ENCODE data around the gene YPEL3. TPM values are rescaled to one million over a fixed set of nuclear protein-coding genes. Genes with fewer than 3 reads are reported as not detected.
A peak's percentile ranks its signal among the peaks of the same experiment; 100 is the strongest.

Gene YPEL3
- total RNA-seq, 1 experiment from 2014 or later = 52.7 TPM

DNA sequence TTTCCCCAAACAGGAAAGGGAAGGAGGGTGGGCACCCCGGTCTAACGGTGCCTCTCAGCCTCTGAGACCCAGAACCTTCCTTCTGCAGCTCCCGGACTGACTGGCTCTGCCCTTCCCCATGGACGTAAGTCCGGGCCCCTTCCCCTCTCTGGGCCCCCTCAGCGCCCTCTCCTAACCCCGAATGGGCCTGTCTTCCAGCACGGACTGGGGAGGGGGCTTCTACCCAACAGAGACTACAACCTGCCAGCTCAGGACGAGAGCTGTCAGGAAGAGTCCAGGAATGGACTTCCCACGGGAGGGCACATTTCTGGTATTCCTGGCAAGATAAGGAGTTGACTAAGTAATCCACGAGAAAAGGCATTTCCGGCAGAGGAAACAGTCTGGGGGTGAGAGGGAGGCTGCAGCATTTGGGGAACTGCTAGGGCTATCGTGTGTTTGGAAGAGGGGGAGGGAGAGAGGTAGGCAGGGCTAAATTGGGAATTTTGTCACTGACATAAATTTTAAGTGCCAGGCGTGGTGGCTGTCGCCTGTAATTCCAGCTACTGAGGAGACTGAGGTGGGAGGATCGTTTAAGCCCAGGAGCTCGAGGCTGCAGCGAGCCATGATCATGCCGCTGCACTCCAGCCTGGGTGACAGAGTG lies 42.5 kb downstream of the YPEL3 start:
- H3K4me3 Mint-ChIP-seq = peak overlapping the region; percentile 82
- ChIA-PET CTCF (interaction anchor here (0.6 to 6.8 kb wide), 7 partner anchors 10 to 205 kb away, joined by 3 to 89 read pairs (median 5); partner anchors contain the start of genes ALDOA, TBX6 and TLCD3B), POLR2A (interaction anchor here (1.5 kb wide), 1 partner anchor 12 kb away, joined by 5 read pairs; the partner anchor contains the start of gene ALDOA)
- H3K4me1 Mint-ChIP-seq = peaks cover 14% of the 10 kb centered on the region
- no peaks in the 10 kb centered on the region for H3K9me3 Mint-ChIP-seq
- DNase-seq (ENCODE audit: low spot score) = no peak
- H3K27me3 Mint-ChIP-seq (ENCODE audit: low read depth) = peaks cover 37% of the 10 kb centered on the region
- no peak for ATAC-seq
- TF ChIP-seq NFYB (CRISPR knock-in tag; conservative IDR thresholded peaks at IDR 0.05; ENCODE audit: low read depth) = no peak
- 0 out of 2 replicates have a peak, but pooled peaks have one; percentile 6 for TF ChIP-seq SP1 (CRISPR knock-in tag; conservative IDR thresholded peaks at IDR 0.05)
- H3K36me3 Mint-ChIP-seq = no peaks in the 10 kb centered on the region
- H3K27ac Mint-ChIP-seq = no peak overlapping the region

DNA sequence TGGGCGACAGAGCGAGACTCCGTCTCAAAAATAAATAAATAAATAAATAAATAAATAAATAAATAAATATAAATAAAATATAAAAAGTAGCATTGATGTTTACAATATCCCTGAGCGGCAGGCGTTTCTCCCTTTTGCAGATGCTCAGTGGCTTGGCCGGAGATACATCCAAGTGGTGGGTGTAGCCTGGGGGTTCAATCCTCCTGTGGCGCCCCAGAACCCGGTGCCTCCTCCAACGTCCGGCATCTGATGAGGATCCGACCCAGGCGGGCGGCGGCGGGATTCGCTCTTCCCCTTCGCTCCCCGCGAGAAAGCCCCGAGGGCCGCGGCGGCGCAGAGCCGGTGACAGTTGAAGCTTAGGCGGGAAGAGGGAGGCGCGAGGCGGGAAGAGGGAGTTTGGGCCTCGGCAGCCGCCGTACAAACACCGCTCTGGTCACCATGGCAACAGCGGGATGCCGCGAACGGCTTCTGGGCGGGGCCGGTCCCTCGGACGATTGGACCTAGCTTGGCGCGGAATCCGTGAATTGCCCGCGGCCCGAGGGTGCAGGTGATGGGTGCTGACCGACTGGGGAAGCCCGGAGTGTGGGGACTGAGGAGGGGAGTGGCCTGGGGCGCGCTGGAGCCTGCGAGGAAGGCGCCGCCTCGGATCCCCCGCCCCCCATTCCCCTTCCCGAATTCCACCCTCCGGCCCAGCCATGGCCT lies 43.2 kb downstream of the YPEL3 start:
- peaks cover 37% of the 10 kb centered on the region for H3K27me3 Mint-ChIP-seq (ENCODE audit: low read depth)
- CTCF ChIA-PET = interaction anchor here (1.0 to 6.8 kb wide), 6 partner anchors 9 to 204 kb away, joined by 4 to 89 read pairs (median 8); partner anchors contain the start of genes ALDOA, TBX6 and TLCD3B
- POLR2A ChIA-PET = interaction anchor here (1.5 kb wide), 1 partner anchor 13 kb away, joined by 5 read pairs; the partner anchor contains the start of gene ALDOA
- ATAC-seq (peak; percentile 60), DNase-seq (ENCODE audit: low spot score) (peak; percentile 94)
- no peak overlapping the region for H3K27ac Mint-ChIP-seq
- H3K4me1 Mint-ChIP-seq = peaks cover 14% of the 10 kb centered on the region
- H3K9me3 Mint-ChIP-seq = no peaks in the 10 kb centered on the region
- H3K4me3 Mint-ChIP-seq = peak overlapping the region; percentile 82
- H3K36me3 Mint-ChIP-seq = no peaks in the 10 kb centered on the region
- no peak for TF ChIP-seq ZNF423 (CRISPR knock-in tag; IDR thresholded peaks at IDR 0.05)
- no peak for TF ChIP-seq ZNF396 (CRISPR knock-in tag; IDR thresholded peaks at IDR 0.05; ENCODE audit: borderline replicate concordance)
- TF ChIP-seq FOXK1 (CRISPR knock-in tag; IDR thresholded peaks at IDR 0.05) = peak; percentile 69
- TF ChIP-seq, protein P1, sequence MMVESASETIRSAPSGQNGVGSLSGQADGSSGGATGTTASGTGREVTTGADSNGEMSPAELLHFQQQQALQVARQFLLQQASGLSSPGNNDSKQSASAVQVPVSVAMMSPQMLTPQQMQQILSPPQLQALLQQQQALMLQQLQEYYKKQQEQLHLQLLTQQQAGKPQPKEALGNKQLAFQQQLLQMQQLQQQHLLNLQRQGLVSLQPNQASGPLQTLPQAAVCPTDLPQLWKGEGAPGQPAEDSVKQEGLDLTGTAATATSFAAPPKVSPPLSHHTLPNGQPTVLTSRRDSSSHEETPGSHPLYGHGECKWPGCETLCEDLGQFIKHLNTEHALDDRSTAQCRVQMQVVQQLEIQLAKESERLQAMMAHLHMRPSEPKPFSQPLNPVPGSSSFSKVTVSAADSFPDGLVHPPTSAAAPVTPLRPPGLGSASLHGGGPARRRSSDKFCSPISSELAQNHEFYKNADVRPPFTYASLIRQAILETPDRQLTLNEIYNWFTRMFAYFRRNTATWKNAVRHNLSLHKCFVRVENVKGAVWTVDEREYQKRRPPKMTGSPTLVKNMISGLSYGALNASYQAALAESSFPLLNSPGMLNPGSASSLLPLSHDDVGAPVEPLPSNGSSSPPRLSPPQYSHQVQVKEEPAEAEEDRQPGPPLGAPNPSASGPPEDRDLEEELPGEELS (CRISPR knock-in tag; IDR thresholded peaks at IDR 0.05) = peak; percentile 83; the same call in 1 of the 2 replicates
- no peak for TF ChIP-seq ZNF671 (CRISPR knock-in tag; IDR thresholded peaks at IDR 0.05)
- TF ChIP-seq, protein P2, sequence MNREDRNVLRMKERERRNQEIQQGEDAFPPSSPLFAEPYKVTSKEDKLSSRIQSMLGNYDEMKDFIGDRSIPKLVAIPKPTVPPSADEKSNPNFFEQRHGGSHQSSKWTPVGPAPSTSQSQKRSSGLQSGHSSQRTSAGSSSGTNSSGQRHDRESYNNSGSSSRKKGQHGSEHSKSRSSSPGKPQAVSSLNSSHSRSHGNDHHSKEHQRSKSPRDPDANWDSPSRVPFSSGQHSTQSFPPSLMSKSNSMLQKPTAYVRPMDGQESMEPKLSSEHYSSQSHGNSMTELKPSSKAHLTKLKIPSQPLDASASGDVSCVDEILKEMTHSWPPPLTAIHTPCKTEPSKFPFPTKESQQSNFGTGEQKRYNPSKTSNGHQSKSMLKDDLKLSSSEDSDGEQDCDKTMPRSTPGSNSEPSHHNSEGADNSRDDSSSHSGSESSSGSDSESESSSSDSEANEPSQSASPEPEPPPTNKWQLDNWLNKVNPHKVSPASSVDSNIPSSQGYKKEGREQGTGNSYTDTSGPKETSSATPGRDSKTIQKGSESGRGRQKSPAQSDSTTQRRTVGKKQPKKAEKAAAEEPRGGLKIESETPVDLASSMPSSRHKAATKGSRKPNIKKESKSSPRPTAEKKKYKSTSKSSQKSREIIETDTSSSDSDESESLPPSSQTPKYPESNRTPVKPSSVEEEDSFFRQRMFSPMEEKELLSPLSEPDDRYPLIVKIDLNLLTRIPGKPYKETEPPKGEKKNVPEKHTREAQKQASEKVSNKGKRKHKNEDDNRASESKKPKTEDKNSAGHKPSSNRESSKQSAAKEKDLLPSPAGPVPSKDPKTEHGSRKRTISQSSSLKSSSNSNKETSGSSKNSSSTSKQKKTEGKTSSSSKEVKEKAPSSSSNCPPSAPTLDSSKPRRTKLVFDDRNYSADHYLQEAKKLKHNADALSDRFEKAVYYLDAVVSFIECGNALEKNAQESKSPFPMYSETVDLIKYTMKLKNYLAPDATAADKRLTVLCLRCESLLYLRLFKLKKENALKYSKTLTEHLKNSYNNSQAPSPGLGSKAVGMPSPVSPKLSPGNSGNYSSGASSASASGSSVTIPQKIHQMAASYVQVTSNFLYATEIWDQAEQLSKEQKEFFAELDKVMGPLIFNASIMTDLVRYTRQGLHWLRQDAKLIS (CRISPR knock-in tag; IDR thresholded peaks at IDR 0.05; ENCODE audit: borderline replicate concordance) = no peak
- TF ChIP-seq, protein P3, sequence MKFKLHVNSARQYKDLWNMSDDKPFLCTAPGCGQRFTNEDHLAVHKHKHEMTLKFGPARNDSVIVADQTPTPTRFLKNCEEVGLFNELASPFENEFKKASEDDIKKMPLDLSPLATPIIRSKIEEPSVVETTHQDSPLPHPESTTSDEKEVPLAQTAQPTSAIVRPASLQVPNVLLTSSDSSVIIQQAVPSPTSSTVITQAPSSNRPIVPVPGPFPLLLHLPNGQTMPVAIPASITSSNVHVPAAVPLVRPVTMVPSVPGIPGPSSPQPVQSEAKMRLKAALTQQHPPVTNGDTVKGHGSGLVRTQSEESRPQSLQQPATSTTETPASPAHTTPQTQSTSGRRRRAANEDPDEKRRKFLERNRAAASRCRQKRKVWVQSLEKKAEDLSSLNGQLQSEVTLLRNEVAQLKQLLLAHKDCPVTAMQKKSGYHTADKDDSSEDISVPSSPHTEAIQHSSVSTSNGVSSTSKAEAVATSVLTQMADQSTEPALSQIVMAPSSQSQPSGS (CRISPR knock-in tag; IDR thresholded peaks at IDR 0.05; ENCODE audit: borderline replicate concordance, low read depth) = no peak
- TF ChIP-seq FOXJ3 (CRISPR knock-in tag; IDR thresholded peaks at IDR 0.05; ENCODE audit: borderline replicate concordance) = no peak
- TF ChIP-seq, protein P4, sequence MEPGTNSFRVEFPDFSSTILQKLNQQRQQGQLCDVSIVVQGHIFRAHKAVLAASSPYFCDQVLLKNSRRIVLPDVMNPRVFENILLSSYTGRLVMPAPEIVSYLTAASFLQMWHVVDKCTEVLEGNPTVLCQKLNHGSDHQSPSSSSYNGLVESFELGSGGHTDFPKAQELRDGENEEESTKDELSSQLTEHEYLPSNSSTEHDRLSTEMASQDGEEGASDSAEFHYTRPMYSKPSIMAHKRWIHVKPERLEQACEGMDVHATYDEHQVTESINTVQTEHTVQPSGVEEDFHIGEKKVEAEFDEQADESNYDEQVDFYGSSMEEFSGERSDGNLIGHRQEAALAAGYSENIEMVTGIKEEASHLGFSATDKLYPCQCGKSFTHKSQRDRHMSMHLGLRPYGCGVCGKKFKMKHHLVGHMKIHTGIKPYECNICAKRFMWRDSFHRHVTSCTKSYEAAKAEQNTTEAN (CRISPR knock-in tag; IDR thresholded peaks at IDR 0.05) = no peak
- TF ChIP-seq ZNF416 (CRISPR knock-in tag; IDR thresholded peaks at IDR 0.05) = no peak
- peak; percentile 85; the same call in 1 of the 2 replicates for TF ChIP-seq SMAD3 (CRISPR knock-in tag; IDR thresholded peaks at IDR 0.05; ENCODE audit: borderline replicate concordance)
- TF ChIP-seq, protein P5, sequence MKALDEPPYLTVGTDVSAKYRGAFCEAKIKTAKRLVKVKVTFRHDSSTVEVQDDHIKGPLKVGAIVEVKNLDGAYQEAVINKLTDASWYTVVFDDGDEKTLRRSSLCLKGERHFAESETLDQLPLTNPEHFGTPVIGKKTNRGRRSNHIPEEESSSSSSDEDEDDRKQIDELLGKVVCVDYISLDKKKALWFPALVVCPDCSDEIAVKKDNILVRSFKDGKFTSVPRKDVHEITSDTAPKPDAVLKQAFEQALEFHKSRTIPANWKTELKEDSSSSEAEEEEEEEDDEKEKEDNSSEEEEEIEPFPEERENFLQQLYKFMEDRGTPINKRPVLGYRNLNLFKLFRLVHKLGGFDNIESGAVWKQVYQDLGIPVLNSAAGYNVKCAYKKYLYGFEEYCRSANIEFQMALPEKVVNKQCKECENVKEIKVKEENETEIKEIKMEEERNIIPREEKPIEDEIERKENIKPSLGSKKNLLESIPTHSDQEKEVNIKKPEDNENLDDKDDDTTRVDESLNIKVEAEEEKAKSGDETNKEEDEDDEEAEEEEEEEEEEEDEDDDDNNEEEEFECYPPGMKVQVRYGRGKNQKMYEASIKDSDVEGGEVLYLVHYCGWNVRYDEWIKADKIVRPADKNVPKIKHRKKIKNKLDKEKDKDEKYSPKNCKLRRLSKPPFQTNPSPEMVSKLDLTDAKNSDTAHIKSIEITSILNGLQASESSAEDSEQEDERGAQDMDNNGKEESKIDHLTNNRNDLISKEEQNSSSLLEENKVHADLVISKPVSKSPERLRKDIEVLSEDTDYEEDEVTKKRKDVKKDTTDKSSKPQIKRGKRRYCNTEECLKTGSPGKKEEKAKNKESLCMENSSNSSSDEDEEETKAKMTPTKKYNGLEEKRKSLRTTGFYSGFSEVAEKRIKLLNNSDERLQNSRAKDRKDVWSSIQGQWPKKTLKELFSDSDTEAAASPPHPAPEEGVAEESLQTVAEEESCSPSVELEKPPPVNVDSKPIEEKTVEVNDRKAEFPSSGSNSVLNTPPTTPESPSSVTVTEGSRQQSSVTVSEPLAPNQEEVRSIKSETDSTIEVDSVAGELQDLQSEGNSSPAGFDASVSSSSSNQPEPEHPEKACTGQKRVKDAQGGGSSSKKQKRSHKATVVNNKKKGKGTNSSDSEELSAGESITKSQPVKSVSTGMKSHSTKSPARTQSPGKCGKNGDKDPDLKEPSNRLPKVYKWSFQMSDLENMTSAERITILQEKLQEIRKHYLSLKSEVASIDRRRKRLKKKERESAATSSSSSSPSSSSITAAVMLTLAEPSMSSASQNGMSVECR (CRISPR knock-in tag; IDR thresholded peaks at IDR 0.05; ENCODE audit: borderline replicate concordance) = peak; percentile 93
- TF ChIP-seq, protein P6, sequence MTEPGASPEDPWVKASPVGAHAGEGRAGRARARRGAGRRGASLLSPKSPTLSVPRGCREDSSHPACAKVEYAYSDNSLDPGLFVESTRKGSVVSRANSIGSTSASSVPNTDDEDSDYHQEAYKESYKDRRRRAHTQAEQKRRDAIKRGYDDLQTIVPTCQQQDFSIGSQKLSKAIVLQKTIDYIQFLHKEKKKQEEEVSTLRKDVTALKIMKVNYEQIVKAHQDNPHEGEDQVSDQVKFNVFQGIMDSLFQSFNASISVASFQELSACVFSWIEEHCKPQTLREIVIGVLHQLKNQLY (CRISPR knock-in tag; IDR thresholded peaks at IDR 0.05) = no peak
- TF ChIP-seq NR3C1 (CRISPR knock-in tag; conservative IDR thresholded peaks at IDR 0.05; ENCODE audit: low read depth) = no peak
- no peak for TF ChIP-seq ZNF219 (CRISPR knock-in tag; IDR thresholded peaks at IDR 0.05; ENCODE audit: borderline replicate concordance)
- peak; percentile 82 for TF ChIP-seq GABPB1 (CRISPR knock-in tag; IDR thresholded peaks at IDR 0.05)

All from WTC11 (cell line).